ENCODE data around the gene USP15. TPM values are rescaled to one million over a fixed set of nuclear protein-coding genes. Genes with fewer than 3 reads are reported as not detected.

Gene USP15
- polyA plus RNA-seq, 1 donor = 53.4 TPM

DNA sequence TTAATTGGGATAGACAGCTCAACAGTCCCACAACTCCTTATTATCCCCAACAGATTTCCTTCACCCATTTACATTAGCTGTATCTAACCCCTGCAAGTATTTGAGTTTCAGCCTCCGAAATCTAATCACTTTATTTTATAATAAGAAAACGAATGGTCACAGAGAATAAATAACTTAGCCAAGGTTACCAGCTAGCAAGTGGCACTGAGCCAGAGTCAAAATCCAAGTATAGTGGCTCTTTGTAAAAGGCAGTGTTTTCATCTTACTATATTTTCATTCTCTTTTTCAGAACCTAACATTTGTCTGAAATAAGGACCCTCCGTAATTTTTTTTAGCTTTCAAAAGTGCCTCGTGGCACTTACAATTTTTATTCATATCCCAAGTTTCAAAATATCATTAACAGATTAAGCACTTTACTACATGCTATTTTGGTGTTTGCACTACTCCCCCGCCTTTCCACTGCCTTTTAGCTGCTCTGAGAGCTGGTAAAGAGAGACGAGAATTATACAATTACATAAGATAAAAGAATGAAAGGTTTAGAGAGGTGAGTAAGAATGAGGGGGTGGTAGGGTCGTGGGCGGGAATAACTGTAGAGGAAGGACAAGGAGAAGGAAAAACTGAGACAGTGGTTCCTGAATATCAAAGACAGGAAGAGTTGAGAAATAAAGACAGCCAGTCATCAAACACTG, 3.7 kb upstream of the USP15 start:
- DNase-seq = no peak

GRCh38 chr12:62258231-62258630, 2.0 kb upstream of the USP15 start:
- no peak for DNase-seq

DNA sequence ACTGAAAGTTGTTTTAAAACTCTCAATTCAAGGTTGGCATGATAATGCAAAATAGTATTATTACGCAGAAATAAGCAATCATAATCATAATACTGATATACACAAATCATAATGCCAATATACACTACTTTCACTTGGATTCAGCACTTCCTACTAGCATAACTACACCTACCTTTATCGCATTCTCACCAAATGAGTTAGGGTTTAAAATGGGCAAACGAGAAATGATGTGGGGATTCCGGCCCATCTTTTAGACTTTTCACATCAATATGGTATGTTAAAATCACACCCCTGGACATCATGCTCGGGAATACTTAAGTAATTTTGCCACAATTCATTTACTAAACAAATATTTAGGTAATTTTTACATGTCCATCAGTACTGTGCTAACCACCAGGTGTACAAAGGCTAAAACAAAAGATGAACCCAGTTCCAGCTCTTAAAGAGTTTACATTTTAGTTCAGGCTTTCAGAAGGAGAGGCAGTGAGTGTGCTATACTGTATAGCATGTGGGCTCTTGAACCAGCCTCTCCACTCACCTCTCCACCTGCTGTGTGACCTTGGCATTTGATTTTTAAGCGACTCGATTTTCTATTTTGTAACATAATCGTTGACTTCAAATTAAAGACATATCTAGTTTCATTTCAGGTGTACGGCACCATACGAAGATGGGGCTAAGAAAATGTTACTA, 1.1 kb upstream of the USP15 start:
- DNase-seq = no peak

DNA sequence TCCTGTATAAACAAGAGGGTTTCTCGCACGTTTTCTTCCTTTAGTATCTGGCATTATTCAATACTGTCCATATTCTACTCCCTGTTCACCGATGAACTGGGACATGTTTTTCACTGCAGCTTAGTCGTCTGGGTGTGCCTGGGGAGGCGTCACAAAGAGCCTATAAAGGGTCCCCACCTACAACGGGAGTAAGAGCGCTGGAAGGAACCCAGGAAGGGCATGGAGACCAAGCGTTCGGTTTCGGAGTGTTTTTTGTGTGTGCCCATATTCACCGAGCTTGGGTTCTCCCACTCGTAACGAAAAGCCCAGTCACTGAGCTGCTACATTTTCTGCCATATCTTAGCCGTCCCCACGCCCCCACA, 592 bp upstream of the USP15 start:
- DNase-seq = no peak

GRCh38 chr12:62260733-62261683, 804 bp downstream of the USP15 start:
- DNase-seq = peak; percentile 19

- no peak for DNase-seq
Measured at GRCh38 chr12:62261876-62262517, 1.8 kb downstream of the USP15 start.

DNA sequence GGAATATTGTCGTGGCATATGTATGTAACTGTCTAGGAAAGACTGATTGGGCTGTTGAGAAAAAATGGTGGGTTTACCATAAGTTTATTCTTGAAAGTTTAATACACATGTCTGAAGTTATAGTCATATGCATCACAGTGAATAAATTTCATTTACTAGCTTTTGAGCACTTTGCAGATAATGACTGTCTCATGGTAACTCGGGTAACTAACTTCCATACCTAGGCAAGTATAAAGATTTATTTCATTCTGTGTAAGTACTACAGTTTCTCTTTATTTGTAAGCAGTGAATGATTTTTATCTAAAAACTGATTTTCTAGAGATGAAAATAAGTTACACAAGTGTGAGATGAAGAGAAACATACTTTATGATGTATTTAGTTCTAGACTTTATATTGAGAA, 3.0 kb downstream of the USP15 start:
- no peak for DNase-seq

DNA sequence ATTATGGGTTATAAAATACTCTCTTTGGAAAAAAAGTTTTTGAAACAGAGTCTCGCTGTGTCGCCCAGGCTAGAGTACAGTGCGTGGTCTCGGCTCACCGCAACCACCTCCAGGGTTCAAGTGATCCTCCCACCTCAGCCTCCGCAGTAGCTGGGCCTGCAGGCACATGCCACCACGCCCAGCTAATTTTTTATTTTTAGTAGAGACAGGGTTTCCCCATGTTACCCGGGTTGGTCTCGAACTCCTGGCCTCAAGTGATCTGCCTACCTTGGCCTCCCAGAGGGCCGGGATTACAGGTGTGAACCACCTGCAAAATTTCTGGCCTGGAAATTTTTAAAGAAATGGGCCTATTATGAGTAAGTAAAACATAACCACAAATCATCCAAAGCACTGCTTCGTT, 3.8 kb downstream of the USP15 start:
- no peak for DNase-seq

GRCh38 chr12:62264706-62265105, 4.5 kb downstream of the USP15 start:
- no peak for DNase-seq

DNA sequence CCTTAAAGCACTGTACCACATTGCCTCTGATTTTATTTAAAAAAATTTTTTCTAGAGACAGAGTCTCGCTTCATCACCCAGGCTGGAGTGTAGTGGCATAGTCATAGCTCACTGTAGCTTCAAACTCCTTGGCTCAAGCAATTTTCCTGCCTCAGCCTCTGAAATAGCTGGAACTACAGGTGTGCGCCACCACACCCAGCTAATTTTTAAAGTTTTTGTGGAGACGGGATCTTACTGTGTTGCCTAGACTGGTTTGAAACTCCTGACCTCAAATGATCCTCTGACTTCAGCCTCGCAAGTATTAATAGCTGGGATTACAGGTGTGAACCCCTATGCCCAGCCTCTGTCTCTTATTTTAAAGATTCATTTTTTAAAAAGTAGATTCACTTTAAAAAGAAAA, 5.3 kb downstream of the USP15 start:
- no peak for DNase-seq

DNA sequence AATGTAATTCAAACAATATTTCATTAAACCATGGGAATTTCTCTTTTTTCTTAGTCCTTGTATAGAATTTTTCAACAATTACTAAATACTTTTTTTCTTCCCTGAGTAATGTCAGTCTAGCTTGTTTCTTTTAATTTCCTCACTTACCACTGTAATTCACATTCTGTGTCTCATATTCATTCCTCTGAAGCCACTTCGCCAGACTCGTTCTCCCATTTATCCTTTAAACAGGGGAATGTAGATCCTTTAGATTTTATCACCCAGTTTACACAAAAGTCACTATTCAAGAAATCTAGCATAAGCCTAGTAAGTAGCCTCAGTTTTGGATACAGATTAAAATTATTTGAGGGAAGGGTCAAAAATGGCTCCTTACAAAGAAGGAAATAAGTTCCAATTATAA, 6.8 kb downstream of the USP15 start:
- DNase-seq = no peak

DNA sequence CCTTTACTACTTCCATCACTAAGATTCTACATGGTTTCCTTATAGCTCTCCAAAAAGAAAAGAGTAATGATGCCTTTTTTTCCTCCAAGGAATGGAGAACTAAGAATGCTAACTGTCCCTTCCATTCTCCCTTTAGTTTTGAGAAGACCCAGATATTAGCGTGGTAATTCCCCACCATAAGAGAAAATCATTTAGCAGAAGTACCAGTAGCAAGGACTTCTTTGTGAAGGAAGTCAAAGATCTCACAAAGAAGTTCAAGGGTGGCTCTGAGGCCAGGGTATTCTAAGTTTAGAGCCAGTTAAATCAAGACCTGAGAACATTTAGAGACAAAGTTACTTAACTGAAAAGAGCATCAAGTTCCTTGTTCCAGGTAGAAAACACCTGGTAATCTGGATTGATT, 7.3 kb downstream of the USP15 start:
- DNase-seq = no peak

DNA sequence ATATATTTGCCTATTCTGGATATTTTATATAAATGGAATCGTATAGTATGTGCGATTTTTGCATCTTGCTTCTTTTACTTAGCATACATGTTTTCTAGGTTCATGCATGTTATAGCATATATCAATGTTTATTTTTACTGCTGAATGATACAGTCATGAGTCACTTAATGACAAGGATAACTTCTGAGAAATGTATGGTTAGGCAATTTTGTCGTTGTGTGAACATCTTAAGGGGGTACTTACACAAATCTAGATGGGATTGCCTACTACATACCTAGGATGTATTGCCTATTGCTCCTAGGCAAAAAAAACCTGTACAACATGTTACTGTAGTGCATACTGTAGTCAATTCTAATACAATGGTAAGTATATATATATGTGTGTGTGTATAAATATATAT, 8.8 kb downstream of the USP15 start:
- no peak for DNase-seq

GRCh38 chr12:62269464-62270228, 9.4 kb downstream of the USP15 start:
- DNase-seq = no peak

GRCh38 chr12:62270384-62270783, 10.2 kb downstream of the USP15 start:
- no peak for DNase-seq

DNA sequence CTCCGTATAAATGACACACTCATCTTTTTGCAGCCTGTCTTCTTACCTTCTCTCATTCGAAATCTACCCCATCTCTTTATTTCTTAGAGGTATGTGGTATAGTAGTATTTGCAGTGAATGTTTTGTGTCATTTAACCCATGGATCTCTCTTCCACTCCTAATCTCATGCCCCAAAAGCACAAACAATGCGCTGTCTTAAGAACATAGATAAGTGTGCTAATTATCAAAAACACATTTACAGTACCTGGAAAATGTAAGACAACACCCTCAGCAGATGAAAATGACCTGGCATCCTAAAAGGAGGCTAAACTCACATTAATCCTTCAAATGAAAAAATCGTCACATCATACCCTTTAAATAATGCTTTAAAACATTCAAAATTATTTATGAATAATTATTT, 10.7 kb downstream of the USP15 start:
- DNase-seq = no peak

GRCh38 chr12:62272936-62273552, 12.8 kb downstream of the USP15 start:
- DNase-seq = no peak

DNA sequence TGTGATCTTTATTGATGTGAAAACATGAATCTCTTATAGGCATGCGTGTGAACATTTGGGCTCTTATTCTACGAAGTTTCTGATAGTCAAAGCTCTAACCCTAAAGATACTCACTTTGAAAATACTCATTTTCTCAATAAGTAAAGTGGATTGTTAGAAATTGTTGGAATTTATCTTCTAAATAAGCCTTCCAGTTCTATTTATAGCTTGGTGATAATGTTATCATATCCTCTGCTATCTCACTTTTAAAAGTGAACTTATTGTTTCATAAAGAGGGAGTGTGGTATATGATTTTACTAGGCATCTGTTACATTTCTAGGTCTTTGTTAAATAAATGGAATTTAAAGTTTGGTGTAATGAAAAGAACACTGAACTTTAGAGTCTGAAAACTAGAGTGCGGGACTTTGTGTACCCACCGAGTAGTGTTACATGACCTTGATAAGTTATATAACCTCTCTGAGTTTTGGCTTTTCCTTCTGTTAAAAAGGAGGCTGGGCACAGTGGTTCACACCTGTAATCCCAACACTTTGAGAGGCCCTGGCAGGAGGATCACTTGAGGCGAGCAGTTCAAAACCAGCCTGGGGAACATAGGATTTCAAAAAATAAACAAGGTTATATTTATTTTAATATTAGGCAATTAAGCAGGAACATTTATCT, 13.6 kb downstream of the USP15 start:
- no peak for DNase-seq

GRCh38 chr12:62278022-62278421, 17.8 kb downstream of the USP15 start:
- DNase-seq = no peak

GRCh38 chr12:62279058-62279457, 18.9 kb downstream of the USP15 start:
- DNase-seq = no peak

- DNase-seq = no peak
Measured at GRCh38 chr12:62279961-62280360, 19.8 kb downstream of the USP15 start.

Data from left kidney (tissue), 2 donors.